ENCODE measurements around the gene SLC13A4.

GRCh38 chr7:135707570-135707966 lies 20.4 kb downstream of the SLC13A4 start:
- TF ChIP-seq POLR2A (IDR thresholded peaks at IDR 0.05; ENCODE audit: low read depth, low read length) (no peak), TAF1 (IDR thresholded peaks at IDR 0.05; ENCODE audit: low read depth, low read length) (no peak)

Data from GM12891 (cell line).